HK-2 (cell line): ENCODE measurements around the gene CDC42EP1.
A peak's percentile ranks its signal among the peaks of the same experiment; 100 is the strongest.

ENCODE experiments used
- DNase-seq: peaks from one replicate; pipeline ENCODE4 v3.0.0-alpha.2; 2018; ENCODE audit not compliant: unreplicated experiment

The CDC42EP1 gene

DNA sequence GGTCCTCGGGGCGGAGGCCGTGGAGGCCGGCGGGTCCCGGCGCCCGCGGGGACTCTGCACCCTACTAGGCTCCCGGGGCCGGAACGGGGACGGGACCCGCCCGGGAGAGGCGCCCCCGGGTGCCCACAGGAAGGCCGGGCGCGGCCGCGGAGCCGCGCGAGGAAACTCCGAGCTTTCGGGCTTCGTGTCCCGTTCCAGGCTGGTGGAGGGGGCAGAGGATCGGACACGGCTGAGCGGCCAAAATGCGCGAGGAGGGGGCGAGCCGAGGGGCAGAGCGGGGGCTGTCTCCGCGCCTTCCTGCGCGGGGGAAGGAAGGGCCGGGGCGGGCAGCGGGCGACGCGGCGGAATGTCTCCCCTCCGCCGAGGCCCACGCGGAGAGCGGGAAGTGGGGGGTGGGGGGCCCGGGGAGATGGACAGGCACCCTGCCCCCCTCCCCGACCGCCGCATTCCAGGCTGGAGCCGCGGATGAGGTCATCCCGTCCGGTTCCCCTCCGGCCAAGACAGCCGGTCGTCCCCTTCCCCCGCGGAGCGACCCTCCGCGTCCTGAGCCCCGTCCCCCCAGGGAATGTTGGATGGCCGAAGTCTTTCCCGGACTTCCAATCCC is 430 bp downstream of the CDC42EP1 start:
- peak; percentile 75 for DNase-seq

DNA sequence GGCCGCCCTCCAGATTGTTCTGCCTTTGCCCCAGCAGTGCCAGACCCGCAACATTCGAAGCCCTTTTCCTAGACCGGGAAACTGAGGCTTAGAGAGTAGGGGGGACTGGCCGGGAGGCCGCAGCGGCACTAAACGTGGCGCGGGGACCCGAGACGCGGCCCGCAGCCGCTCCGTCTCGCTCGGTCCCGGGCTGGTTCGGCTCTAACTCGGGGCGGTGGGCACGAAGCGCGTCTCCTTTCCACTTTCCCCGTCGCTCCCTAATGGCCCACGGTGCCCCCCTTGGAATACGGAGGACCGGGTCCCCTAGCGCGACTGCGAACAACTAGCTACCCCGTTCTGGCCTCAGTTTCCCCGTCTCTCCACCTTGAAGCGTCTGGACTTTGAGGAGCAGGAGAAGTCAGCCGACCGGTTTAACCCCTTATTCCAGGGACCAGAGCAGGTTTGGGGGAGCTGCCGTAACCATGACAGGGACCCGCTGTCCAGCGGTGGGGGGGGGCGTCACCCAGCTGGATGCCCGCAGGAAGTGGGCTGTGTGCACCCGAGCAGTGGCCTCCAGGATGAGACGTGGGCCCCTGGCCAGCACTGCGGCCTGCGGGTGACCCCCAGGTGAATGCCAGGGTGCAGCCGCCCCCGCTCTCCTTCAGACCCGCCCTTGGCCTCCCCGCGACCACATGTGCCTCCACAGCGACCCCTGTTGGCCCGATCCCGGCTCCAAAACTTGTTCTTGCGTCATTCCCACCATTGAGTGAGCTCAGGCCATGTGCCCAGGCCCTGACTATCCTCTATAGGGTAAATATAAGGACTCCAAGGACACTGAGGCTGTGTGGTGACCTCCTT is 1.1 kb downstream of the CDC42EP1 start:
- peak; percentile 93 for DNase-seq

DNA sequence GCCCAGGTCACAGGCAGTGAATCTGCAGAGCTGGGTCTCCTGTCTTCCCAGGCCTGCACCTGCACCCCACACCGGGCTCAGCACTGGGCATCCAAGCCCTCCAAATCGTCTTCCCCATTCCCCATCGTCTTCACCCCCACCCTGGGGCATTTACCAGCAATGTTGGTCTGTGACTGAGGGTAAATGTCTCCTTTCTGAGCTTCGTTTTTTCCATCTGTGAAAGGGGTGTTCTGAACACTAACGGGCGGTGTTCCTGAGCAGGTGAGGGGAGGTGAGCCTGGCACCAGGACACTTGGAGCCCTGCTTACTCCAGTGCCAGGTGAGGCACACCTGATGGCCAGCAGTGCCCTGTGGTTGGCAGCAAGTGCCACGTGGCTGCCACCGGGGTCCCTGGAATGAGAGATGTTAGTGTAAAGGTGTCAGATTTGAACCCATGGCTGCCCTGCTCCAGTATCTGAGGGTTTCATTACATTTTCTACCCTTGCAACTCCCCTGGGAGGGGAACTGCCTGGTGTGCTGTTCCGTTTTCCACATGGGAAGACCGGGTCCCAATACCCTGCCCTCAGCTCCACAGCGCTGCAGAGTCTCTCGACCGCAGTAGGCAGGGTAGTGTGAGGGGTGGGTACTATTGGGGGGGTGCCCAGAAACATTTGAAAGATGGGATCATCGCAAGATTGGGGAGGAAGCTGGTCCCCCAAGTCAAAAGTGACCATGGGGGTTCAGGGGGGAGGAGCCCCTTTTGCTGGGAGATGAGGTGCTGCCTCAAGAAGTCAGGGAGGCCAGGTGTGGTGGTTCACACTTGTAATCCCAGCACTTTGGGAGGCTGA is 2.0 kb downstream of the CDC42EP1 start:
- no peak for DNase-seq

DNA sequence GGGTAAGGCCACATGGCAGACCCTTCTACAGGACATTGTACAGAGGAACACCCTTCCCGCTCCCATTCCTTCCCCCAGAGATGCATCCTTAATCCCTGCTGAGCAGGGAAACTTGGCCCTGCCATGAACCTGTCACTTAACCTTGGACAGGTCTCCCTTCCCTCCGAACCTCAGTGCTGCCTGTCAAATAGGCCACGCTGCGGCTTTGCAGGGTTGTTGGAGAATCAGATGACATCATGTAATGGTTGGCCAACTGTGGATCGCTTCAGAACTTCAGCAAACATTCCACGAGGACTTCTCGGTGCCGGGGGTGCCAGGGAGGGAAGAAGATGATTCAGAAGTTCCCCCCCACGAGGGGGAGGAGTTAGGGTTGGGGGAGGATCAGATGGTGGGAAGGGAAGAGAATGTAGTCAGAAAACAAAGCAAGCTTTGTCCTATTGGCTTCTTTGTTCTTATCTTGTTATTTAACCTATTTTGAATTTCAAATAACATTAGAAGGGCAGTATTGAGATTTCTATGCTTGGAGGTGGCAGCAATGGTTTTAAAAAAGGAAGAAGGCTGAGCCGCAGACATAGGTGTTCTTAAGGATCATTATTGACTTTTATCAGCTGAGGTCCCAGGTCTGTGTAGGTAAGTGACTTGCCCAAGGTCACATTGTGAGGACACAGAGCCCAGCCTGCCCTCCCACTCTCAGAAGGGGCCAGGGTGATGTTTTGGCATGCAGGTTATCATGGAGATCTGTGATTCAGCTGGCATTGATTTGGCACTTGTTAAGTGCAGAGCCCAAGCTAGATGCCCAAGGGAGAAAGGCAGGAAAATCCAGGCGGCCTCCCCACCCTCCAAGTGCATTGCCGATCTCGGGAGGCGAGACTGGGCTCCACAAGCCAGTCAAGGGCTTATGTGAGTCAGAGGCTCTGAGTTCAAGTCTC is 3.1 kb downstream of the CDC42EP1 start:
- DNase-seq: peak; percentile 87

DNA sequence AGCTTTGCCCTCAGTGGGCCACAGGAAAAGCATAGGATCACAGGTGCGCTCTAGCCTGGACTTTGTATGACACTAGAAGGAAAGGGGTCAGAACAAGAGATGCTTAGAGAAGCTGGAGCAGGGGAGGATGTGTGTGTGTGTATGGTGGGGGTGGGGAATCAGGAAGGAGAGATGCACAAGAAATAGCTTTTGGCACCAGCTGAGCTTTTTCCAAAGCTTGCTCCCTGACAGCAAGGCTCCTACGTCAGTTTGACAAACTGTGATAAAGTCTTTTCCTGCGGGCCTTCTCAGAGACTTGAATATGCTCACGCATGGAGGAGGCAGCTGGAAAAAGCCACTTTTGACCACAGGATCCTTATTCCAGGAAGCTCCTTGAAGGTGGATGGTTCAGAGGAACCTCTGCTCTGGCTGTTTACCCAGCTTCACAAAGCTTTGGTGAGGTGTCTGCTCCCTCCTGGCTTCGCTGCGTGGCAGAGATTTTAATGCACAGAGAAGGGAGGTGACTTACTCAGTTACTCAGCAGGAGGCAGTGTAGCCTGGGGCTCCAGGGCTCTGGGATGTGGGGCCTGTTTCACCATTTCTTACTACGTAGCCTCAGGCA is 3.9 kb downstream of the CDC42EP1 start:
- DNase-seq: no peak

DNA sequence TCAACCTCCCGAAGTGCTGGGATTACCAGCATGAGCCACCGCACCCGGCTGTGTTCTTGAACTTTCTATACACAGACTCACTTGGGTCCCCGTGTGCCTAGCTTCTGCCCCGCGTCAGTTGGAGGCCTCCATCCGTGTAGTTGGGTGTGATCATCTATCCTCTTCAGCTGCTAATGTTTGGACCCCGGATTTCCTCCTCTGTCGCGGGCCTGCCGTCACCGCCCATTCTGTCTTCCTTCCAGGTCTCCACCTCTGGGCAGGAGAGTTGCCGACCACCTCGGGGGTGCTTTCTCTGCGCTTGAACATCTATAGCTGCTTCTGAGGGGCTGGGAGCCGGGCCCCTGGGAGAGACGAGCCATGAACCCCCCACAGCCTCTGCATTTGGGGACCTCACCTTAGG is 5.5 kb downstream of the CDC42EP1 start:
- DNase-seq: no peak

DNA sequence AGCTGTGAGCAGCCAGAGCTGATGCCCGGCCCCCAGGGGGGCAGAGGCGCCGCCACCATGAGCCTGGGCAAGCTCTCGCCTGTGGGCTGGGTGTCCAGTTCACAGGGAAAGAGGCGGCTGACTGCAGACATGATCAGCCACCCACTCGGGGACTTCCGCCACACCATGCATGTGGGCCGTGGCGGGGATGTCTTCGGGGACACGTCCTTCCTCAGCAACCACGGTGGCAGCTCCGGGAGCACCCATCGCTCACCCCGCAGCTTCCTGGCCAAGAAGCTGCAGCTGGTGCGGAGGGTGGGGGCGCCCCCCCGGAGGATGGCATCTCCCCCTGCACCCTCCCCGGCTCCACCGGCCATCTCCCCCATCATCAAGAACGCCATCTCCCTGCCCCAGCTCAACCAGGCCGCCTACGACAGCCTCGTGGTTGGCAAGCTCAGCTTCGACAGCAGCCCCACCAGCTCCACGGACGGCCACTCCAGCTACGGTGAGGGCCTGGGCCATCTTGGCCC is 6.1 kb downstream of the CDC42EP1 start:
- DNase-seq: no peak

DNA sequence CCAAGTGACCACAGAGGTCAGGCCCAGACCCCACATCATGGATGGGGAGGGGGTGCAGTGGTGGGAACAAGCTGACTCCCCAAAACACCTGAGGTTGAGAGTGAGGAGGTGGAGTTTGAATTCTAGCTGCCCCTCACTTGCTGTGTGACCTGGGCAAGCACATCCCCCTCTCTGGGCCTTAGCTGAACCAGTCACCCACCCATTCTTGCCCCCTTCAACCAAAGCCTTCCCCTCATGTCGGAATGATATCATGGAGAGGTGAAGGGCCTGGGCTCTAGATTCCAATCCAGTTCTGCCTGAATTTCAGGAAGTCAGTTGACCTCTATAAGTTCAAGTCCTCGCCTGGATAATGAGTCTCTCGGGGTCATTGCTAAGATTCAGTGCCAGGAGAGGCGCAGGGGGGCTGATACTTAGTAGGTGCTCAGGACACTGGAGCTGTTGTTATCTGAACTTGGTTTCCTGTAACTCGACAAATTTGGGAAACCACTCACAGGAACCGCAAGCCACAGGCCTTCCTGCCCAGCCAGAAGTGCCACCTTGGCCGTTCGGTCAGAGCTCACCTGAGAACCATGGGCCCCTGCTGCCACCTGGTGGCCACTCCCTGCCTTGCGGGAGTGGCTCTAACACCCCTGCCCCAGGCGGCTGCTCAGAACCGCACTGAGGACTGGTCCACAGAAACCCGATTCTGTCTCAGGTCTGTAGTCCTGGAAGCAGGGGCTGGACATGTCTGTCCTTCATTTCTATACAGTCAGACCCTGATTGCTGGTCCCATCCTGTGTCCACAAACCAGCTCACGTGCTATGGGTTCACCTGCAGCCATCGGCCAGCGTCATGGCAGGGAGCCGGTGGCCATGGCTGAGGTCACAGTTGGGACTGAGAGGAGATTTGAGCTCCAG is 6.9 kb downstream of the CDC42EP1 start:
- DNase-seq: peak; percentile 83

DNA sequence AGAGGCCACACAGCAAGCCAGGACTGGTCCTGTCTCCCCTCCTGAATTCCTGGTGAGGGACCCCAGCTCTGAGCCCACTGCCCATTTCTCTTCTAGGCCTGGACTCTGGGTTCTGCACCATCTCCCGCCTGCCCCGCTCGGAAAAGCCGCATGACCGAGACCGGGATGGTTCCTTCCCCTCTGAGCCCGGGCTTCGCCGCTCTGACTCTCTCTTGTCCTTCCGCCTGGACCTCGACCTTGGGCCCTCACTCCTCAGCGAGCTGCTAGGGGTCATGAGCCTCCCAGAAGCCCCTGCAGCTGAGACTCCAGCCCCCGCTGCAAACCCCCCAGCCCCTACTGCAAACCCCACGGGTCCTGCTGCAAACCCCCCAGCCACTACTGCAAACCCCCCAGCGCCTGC is 7.7 kb downstream of the CDC42EP1 start:
- DNase-seq: no peak

DNA sequence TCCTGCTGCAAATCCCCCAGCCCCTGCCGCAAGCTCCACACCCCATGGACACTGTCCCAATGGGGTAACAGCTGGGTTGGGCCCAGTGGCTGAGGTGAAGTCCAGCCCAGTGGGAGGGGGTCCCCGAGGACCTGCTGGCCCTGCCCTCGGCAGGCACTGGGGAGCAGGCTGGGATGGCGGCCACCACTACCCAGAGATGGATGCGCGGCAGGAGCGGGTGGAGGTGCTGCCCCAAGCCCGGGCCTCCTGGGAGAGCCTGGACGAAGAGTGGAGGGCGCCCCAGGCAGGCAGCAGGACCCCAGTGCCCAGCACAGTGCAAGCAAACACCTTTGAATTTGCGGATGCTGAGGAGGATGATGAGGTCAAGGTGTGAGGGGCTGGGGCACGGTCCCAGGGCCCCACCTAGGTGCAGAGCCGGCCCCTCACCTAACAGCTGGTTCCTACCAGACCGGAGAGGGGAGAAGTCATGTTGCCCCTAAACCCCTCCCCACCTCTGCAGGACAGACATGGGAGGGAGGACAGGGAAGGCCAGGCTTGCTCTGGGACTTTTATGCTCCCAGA is 8.2 kb downstream of the CDC42EP1 start:
- no peak for DNase-seq

DNA sequence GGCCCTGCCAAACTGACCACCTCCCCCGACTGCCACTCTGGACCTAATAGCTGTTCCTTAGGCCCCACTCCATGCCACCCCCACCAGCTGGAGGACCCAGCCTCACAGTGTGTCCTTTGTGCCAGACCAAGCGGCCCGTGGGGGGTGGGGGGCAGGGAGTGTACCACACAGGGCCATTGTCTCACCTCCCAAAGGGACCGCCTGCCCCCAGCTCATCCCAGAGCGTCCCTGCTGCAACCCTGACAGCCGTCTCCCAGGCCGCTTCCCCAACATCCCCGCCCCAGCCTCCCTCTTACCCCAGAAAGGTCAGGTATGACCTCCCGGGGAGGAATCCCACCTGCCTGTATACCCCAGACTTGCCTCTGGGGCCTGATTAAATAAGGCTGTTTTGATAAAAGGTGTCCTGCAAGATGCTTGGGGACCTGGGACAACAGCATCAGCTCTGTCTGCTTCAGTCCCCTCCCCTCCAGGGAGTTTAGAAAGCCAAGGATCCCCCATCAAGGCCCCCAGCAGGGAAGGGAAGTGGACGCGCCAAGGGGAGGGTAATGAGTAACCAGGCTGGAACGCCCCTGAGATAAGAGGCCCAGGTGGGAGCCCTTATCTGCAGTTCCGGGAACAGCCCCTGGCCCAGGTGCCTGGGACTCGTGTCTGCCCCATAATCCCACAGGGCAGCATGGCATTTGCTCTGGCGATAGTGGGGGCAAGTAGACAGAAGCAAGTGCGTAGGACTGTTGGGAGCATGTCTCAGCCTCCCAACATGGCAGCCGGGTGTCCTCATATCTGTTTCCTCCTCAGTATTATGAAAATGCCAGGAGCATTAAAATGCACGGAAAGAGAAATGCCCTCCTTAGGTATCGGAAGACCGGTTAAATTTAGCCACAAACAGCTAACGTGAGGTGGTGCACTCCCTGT is 9.0 kb downstream of the CDC42EP1 start:
- DNase-seq: peak; percentile 35

DNA sequence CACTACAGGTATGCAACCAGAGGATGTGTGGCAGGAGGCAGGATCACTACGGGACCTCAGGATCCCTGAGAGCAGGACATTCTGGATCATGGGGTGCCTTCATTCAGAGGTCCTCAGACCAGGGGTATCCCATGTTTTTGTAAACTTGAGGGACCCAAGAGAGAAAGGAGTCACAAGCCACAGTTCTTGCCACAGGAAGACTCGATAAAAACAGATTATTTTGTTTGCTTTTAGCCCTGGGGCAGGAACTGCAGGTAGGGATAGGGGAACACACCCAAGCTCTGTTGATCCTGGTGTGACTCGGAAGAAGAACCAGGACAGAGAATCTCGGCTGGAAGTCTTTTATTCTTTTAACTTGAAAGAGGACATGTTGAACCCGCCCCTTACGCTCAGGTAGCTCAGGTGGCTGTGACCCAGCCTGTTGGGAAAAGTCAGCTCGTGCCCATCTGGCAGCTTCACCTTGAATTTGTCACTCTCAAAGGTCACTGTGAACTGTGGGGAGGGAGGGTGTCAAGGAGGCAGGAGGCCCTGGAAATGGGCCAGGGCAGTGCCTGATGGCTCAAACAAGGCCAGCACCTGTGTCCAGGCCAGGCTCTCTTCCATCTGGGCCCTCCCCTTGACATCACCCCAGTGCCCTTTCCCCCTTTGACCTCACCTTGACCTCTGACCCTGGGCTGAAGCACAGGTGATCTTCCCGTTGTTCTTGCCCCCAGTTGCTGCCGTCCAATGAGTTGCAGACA is 9.8 kb downstream of the CDC42EP1 start:
- DNase-seq: no peak

DNA sequence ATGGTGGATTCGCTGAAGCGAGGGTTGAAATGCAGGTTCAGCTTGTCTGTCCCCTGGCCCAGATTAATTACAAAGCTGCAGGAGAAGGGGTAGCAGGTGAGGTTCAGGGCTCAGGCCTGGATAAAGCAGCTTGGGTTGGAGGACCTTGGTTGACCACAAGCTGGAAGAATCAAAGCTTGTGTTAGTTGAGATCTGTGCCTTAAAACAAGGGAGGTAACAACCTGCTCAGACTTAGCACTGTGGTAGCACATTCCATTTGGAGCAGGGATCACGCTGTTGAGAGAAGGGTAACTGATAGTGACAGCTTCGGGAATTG is 10.3 kb downstream of the CDC42EP1 start:
- no peak for DNase-seq

DNA sequence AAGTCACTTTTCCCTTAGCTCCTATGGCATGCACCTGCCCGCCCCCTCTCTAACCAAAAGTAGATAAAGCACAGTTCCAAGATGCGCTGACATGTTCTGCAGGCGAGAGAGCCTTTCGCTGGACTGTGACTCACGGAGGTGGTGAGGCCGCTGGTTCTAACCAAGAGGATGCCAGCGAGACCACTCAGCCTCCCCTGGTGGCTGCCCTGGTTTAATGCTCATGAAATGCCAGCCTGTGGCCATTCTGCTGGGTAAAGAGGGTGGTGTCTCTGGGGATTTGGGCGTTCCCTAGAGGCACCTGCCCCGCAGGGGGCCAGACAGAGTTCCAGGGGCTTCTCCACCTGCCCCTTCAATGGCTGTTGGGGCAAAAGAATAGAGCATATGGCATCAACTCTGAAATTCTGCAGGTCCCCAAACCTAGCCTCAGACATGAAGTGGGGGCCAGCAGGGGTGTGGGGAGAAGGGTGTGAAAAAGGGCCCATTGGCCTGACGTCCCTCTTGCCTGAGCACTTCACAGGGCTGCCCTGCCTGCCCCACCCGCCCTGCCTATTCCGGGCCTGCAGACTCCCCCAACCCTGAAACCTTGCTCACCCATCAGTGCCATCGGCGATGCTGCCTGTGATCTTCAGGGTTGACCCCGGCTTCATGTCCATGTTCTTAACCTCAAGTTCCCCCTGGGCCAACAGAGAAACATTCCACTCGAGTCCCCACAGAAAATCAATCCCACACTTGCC is 11.1 kb downstream of the CDC42EP1 start:
- peak; percentile 70 for DNase-seq

DNA sequence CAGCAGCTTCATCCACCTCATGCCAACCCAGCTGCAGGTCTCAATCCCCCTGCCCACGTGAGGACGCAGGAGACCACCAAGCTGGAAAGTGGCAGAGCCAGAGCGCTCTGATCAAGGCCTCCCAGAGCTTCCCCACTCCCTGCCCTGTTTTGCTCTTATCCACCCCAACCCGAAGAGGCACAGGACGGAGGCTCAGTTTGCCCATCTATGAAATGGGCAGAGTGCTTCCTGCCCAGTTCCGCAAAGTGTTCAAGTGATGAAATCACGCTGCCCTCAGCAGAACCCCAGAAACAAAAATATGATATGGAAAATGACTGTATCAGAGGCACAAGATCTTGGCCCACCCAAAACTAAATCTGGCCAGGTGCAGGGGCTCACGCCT is 11.7 kb downstream of the CDC42EP1 start:
- DNase-seq: no peak

DNA sequence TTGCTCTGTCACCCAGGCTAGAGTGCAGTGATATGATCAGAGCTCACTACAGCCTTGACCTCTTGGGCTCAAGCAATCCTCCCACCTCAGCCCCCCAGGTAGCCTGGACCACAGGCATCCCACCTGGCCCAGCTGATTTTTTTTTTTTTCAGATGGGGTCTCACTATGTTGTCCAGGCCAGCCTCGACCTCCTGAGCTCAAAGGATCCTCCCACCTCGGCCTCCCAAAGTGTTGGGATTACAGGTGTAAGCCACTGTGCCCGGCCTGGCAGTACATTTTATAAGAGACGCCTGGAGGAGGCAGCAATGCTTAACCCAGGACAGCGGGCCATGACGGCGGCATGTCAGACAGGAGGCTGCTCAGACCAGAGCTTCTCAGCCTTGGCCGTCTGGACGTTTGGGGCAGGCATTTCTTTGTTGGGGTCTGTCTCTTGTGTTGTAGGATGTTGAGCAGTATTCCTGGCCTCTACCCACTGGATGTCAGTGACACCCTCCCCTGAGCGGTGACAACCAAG is 15.3 kb downstream of the CDC42EP1 start:
- DNase-seq: no peak

DNA sequence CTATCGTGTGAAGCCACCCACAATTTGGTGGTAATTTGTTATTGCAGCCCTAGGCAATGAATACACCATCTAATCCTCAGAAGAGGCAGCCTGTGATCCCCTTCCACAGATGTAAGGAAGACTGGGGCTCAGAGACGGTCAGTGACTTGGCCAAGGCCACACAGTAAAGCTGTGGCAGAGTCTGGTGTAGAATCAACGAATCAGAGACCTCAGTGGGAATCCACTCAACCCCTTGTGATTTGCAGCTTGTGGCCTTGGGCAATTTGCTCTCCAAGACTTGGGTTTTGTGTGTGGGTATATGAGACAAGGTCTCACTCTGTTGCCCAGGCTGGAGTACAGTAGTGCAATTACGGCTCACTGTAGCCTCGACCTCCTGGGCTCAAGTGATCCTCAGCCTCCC is 17.7 kb downstream of the CDC42EP1 start:
- DNase-seq: no peak
